Measurements from ENCODE around the gene EML4. TPM values are rescaled to one million over a fixed set of nuclear protein-coding genes. Genes with fewer than 3 reads are reported as not detected.

Gene EML4
- total RNA-seq, 1 experiment from 2014 or later: 93.7 TPM

DNA sequence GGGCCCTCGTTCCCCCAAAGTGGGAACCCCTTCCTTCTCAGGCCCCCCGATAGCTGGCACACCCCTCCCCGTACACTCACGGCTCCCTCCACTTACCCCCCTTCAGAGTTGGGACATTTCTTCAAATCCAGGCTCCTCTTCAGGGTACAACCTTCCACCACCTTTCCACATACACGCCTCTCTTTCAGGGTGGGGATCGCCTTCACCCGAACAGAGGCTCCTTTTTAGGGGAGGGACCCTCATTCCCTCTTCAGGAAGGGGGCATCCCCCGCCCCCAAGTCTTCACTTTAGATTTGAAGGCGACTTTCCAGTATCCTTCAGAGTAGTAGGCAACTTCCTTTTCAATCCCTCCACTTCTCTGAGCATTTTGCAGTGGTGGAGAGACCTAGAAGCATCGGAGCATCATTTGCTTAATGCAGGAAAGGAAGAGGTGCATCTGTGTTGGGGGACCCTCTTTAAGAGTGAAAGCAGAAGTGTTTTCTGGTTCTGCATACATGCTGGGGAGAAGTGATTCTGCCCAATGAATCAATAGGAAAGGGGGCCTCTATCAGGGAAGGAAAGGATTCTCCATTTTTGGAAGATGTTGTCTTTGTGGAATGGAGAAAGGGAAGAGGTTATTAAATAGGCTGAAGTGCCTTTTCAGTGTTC, 845 bp downstream of the EML4 start:
- Histone ChIP-seq H3K27me3 (replicated peaks; ENCODE audit: insufficient read depth, low read depth, low read length, poor library complexity) (no peaks in the 10 kb centered on the region), H3K4me3 (ENCODE audit: low read depth, low read length, poor library complexity, severe bottlenecking) (peak overlapping the region; percentile 69), H3K27ac (ENCODE audit: low read depth, low read length, poor library complexity, severe bottlenecking) (peak overlapping the region; percentile 81), H3K4me1 (ENCODE audit: insufficient read depth, low read length, poor library complexity, severe bottlenecking) (peaks cover 24% of the 10 kb centered on the region), H3K9me3 (ENCODE audit: low read depth, low read length, poor library complexity, severe bottlenecking) (no peaks in the 10 kb centered on the region), H3K36me3 (ENCODE audit: insufficient read depth, low read length, poor library complexity, severe bottlenecking) (no peaks in the 10 kb centered on the region)
- TSS peak; percentile 27 for BruUV-seq (replicated peaks)
- TF ChIP-seq EZH2 (IDR thresholded peaks at IDR 0.05; ENCODE audit: borderline replicate concordance, low read depth, low read length, poor library complexity, severe bottlenecking): no peak
- TF ChIP-seq, protein P1, sequence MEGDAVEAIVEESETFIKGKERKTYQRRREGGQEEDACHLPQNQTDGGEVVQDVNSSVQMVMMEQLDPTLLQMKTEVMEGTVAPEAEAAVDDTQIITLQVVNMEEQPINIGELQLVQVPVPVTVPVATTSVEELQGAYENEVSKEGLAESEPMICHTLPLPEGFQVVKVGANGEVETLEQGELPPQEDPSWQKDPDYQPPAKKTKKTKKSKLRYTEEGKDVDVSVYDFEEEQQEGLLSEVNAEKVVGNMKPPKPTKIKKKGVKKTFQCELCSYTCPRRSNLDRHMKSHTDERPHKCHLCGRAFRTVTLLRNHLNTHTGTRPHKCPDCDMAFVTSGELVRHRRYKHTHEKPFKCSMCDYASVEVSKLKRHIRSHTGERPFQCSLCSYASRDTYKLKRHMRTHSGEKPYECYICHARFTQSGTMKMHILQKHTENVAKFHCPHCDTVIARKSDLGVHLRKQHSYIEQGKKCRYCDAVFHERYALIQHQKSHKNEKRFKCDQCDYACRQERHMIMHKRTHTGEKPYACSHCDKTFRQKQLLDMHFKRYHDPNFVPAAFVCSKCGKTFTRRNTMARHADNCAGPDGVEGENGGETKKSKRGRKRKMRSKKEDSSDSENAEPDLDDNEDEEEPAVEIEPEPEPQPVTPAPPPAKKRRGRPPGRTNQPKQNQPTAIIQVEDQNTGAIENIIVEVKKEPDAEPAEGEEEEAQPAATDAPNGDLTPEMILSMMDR (conservative IDR thresholded peaks at IDR 0.05; ENCODE audit: low read depth, low read length): no peak
- ChIA-PET POLR2A (ENCODE audit: low non-redundant PET) (no interaction called here), CTCF (no interaction called here)
- intact Hi-C loops (cut with micrococcal nuclease; ENCODE audit: unreplicated experiment): loop anchor here (2.0 kb wide), 1 partner anchor 73 kb away; no protein-coding TSS in a partner anchor
- peak; percentile 24 for DNase-seq (ENCODE audit: low spot score)

- POLR2A ChIA-PET (ENCODE audit: low non-redundant PET): no interaction called here
- BruUV-seq (replicated peaks): no TSS peak
- Histone ChIP-seq H3K36me3 (ENCODE audit: insufficient read depth, low read length, poor library complexity, severe bottlenecking) (no peaks in the 10 kb centered on the region), H3K27me3 (replicated peaks; ENCODE audit: insufficient read depth, low read depth, low read length, poor library complexity) (no peaks in the 10 kb centered on the region), H3K4me1 (ENCODE audit: insufficient read depth, low read length, poor library complexity, severe bottlenecking) (peaks cover 24% of the 10 kb centered on the region), H3K9me3 (ENCODE audit: low read depth, low read length, poor library complexity, severe bottlenecking) (no peaks in the 10 kb centered on the region), H3K4me3 (ENCODE audit: low read depth, low read length, poor library complexity, severe bottlenecking) (peak overlapping the region; percentile 69), H3K27ac (ENCODE audit: low read depth, low read length, poor library complexity, severe bottlenecking) (peak overlapping the region; percentile 81)
- intact Hi-C loops (cut with micrococcal nuclease; ENCODE audit: unreplicated experiment): loop anchor here (2.0 kb wide), 1 partner anchor 74 kb away; no protein-coding TSS in a partner anchor
- peak; percentile 9 for DNase-seq (ENCODE audit: low spot score)
- CTCF ChIA-PET: interaction anchor here (1.4 kb wide), 1 partner anchor 38 kb away, joined by 3 read pairs; no protein-coding TSS in a partner anchor
- TF ChIP-seq, protein P1 (conservative IDR thresholded peaks at IDR 0.05; ENCODE audit: low read depth, low read length): no peak
- TF ChIP-seq EZH2 (IDR thresholded peaks at IDR 0.05; ENCODE audit: borderline replicate concordance, low read depth, low read length, poor library complexity, severe bottlenecking): no peak
Measured at GRCh38 chr2:42170619-42171395, 1.7 kb downstream of the EML4 start.

- no peaks in the 10 kb centered on the region for H3K9me3 ChIP-seq (ENCODE audit: low read depth, low read length, poor library complexity, severe bottlenecking)
- peaks cover 24% of the 10 kb centered on the region for H3K4me1 ChIP-seq (ENCODE audit: insufficient read depth, low read length, poor library complexity, severe bottlenecking)
- TF ChIP-seq EZH2 (IDR thresholded peaks at IDR 0.05; ENCODE audit: borderline replicate concordance, low read depth, low read length, poor library complexity, severe bottlenecking): no peak
- TF ChIP-seq, protein P1 (conservative IDR thresholded peaks at IDR 0.05; ENCODE audit: low read depth, low read length): no peak
- H3K27ac ChIP-seq (ENCODE audit: low read depth, low read length, poor library complexity, severe bottlenecking): peak overlapping the region; percentile 81
- no peaks in the 10 kb centered on the region for H3K27me3 ChIP-seq (replicated peaks; ENCODE audit: insufficient read depth, low read depth, low read length, poor library complexity)
- peak; percentile 90 for DNase-seq (ENCODE audit: low spot score)
- no peaks in the 10 kb centered on the region for H3K36me3 ChIP-seq (ENCODE audit: insufficient read depth, low read length, poor library complexity, severe bottlenecking)
- no TSS peak for BruUV-seq (replicated peaks)
- intact Hi-C loops (cut with micrococcal nuclease; ENCODE audit: unreplicated experiment): loop anchor here (2.0 kb wide), 1 partner anchor 75 kb away; no protein-coding TSS in a partner anchor
- peak overlapping the region; percentile 69 for H3K4me3 ChIP-seq (ENCODE audit: low read depth, low read length, poor library complexity, severe bottlenecking)
- POLR2A ChIA-PET (ENCODE audit: low non-redundant PET): interaction anchor here (0.6 kb wide), 2 partner anchors 61 to 84 kb away, joined by 3 to 9 read pairs; no protein-coding TSS in a partner anchor
- CTCF ChIA-PET: interaction anchor here (1.4 kb wide), 1 partner anchor 38 kb away, joined by 3 read pairs; no protein-coding TSS in a partner anchor
Measured at GRCh38 chr2:42171396-42171980, 2.3 kb downstream of the EML4 start.

Measured in A673 (cell line).